SJSA1 (cell line): ENCODE results near the gene PRSS21. TPM values are rescaled to one million over a fixed set of nuclear protein-coding genes. Genes with fewer than 3 reads are reported as not detected.

Source experiments
- DNase-seq, 2 experiments: peaks; one replicate each; pipeline ENCODE4 v3.0.0-alpha.2; 2015 to 2020; ENCODE audit warnings: low spot score in 2 of 2, low read depth in 1 of 2
- H3K27ac ChIP-seq: fragments of 250-450 bp; sonication (Bioruptor Pico); 2 replicates; pipeline ENCODE4 v1.5.1; 2020; ENCODE audit warnings: mild to moderate bottlenecking, moderate library complexity
- H3K27me3 ChIP-seq: fragments of 250-450 bp; sonication (Bioruptor Pico); replicated peaks from 2 replicates; pipeline ENCODE4 v1.5.1; 2020; ENCODE audit warnings: mild to moderate bottlenecking, moderate library complexity
- H3K36me3 ChIP-seq: fragments of 250-450 bp; sonication (Bioruptor Pico); 2 replicates; pipeline ENCODE4 v1.5.1; 2020; ENCODE audit warnings: mild to moderate bottlenecking
- H3K4me1 ChIP-seq: fragments of 250-450 bp; sonication (Bioruptor Pico); replicated peaks from 2 replicates; pipeline ENCODE4 v1.6.1; 2021; ENCODE audit warnings: mild to moderate bottlenecking
- H3K4me3 ChIP-seq: fragments of 250-450 bp; sonication (Bioruptor Pico); 2 replicates; pipeline ENCODE4 v1.5.1; 2020; ENCODE audit warnings: mild to moderate bottlenecking
- H3K9me3 ChIP-seq: fragments of 250-450 bp; sonication (Bioruptor Pico); replicated peaks from 2 replicates; pipeline ENCODE4 v1.5.1; 2020; ENCODE audit warnings: mild to moderate bottlenecking
- total RNA-seq: library from RNA; depleted of rRNA; stranded (reverse); fragments of >200 nt; shearing (Covaris generic); gene quantifications from 2 replicates; pipeline ENCODE4 v1.2.3, GENCODE V29; 2014; rRNA removed

The PRSS21 gene, protein sequence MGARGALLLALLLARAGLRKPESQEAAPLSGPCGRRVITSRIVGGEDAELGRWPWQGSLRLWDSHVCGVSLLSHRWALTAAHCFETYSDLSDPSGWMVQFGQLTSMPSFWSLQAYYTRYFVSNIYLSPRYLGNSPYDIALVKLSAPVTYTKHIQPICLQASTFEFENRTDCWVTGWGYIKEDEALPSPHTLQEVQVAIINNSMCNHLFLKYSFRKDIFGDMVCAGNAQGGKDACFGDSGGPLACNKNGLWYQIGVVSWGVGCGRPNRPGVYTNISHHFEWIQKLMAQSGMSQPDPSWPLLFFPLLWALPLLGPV
- total RNA-seq, result not detected in 2 replicates

DNA sequence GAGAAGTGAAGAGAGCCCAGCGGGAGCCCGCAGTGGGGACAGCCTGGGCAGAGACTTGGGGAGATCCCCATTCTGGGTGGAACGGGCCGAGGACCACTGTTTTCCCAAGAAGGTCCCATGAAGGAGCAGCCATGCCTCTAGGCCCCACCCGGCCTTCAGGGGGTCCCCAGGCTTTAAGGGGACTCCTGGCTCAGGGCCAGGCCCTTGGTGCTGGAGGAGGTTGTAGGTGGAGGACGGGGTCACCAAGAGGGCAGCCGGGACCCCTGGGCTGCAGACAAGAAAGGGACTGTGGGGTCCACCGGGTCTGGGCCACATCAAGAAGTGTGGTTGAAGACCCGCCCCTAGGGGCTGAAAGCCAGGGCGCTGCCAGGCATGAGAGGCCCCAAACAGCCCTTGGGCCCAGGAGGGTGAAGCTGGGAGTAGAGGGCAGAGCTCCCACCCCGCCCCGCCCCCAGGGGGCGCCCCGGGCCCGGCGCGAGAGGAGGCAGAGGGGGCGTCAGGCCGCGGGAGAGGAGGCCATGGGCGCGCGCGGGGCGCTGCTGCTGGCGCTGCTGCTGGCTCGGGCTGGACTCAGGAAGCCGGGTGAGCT is at the start of gene PRSS21:
TSS of gene PRSS21 (plus strand) at position 487 of the 589 bp plus-strand sequence. CDS start at position 519, 32 bp downstream.
- Histone ChIP-seq H3K9me3 (no peaks in the 10 kb centered on the region), H3K27ac (no peak within 1 kb of the TSS), H3K4me3 (no peak within 1 kb of the TSS), H3K36me3 (no peaks in the 10 kb centered on the region), H3K27me3 (peaks cover 27% of the 10 kb centered on the region), H3K4me1 (no peaks in the 10 kb centered on the region)
- DNase-seq, result peak in 1 of 2 experiments; percentile 39

DNA sequence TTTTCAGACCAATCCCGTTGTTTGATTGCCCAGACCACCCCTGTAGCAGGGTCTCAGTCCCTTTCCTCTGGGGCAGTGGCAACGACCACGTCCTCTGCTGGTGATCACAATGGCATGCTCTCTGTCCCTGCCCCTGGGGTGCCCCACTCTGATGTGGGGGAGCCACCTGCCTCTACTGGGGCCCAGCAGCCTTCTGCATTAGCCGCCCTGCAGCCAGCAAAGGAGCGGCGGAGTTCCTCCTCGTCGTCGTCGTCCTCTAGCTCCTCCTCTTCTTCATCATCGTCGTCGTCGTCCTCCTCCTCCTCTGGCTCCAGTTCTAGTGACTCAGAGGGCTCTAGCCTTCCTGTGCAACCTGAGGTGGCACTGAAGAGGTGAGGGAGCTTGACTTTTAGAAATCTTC is 49.1 kb upstream of the PRSS21 start:
- Histone ChIP-seq H3K9me3 (no peaks in the 10 kb centered on the region), H3K36me3 (peaks cover 97% of the 10 kb centered on the region), H3K27me3 (no peaks in the 10 kb centered on the region), H3K4me1 (peaks cover 1% of the 10 kb centered on the region; the same call in 1 of the 2 replicates), H3K27ac (no peak overlapping the region), H3K4me3 (no peak overlapping the region)
- no peak for DNase-seq

DNA sequence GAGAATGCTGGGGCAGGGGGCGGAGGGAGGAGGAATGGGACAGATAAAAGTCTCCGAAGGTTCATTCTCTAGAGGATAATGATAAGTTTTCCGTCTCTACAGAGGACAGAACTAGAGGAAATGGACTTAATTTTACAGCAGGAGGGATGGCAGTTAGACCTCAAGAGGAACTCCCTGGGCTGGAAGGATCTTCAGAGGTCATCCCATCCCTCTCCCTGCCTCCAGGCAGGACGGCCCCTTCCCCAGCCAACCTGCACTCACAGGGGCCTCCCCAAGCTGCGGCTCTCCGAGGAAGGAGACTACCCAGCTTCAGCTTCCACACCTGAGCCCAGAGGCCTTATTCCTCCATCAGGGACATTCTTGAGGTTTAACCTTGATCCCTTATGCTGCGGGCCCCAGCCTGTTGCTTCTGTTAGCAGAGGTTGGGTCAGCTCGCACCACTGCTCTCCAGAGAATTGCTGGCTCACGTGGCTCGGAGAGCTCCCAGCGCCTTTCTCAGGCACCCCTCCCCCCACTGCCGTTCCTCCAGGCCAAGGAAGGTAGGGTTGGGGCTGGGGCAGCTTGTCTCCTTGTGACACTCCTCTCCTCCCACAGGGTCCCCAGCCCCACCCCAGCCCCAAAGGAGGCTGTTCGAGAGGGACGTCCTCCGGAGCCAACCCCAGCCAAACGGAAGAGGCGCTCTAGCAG is 48.5 kb upstream of the PRSS21 start:
- no peak overlapping the region for H3K4me3 ChIP-seq
- no peaks in the 10 kb centered on the region for H3K27me3 ChIP-seq
- no peak overlapping the region for H3K27ac ChIP-seq
- peaks cover 8% of the 10 kb centered on the region for H3K4me1 ChIP-seq
- DNase-seq, result no peak
- H3K36me3 ChIP-seq, result peaks cover 97% of the 10 kb centered on the region
- no peaks in the 10 kb centered on the region for H3K9me3 ChIP-seq

DNA sequence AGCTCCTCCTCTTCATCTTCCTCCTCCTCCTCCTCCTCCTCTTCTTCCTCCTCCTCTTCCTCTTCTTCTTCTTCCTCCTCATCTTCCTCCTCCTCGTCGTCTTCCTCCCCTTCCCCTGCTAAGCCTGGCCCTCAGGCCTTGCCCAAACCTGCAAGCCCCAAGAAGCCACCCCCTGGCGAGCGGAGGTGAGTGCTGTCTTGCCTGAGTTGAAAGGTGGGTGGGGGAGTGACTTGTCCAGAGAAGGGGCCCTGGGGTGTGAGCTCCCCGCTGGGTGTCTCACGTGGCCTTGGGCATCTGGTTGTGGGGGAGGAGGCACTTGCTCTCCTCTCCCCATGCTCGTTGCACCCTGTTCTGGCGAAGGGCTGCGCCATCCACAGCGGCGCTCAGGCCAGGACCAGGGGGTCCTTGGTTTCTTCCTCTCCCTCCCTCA is 47.9 kb upstream of the PRSS21 start:
- no peak overlapping the region for H3K27ac ChIP-seq
- no peaks in the 10 kb centered on the region for H3K9me3 ChIP-seq
- no peak overlapping the region for H3K4me3 ChIP-seq
- DNase-seq, result no peak
- peaks cover 9% of the 10 kb centered on the region for H3K4me1 ChIP-seq
- H3K36me3 ChIP-seq, result peaks cover 97% of the 10 kb centered on the region
- H3K27me3 ChIP-seq, result no peaks in the 10 kb centered on the region

DNA sequence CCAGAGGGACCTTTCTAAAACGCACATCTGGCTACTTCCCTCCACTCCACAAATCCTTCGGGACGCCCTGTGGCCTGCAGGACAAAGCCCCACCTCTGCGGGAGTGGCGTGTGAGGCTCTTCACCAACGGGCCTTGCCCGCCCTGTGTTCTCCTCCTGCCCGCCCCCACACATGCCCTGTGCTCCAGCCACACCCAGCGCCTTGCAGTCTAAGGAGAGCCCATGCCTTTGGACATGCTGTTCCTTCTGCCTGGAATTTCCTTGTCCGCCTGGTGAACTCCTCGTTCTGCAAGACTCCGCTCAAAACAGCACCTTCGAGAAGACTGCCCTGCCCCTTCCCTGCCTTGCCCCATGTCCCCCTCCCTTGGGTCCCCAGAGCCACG is 47.4 kb upstream of the PRSS21 start:
- H3K27me3 ChIP-seq, result no peaks in the 10 kb centered on the region
- no peak overlapping the region for H3K27ac ChIP-seq
- no peak overlapping the region for H3K4me3 ChIP-seq
- peaks cover 9% of the 10 kb centered on the region for H3K4me1 ChIP-seq
- DNase-seq, result no peak
- H3K36me3 ChIP-seq, result peaks cover 97% of the 10 kb centered on the region
- H3K9me3 ChIP-seq, result no peaks in the 10 kb centered on the region

DNA sequence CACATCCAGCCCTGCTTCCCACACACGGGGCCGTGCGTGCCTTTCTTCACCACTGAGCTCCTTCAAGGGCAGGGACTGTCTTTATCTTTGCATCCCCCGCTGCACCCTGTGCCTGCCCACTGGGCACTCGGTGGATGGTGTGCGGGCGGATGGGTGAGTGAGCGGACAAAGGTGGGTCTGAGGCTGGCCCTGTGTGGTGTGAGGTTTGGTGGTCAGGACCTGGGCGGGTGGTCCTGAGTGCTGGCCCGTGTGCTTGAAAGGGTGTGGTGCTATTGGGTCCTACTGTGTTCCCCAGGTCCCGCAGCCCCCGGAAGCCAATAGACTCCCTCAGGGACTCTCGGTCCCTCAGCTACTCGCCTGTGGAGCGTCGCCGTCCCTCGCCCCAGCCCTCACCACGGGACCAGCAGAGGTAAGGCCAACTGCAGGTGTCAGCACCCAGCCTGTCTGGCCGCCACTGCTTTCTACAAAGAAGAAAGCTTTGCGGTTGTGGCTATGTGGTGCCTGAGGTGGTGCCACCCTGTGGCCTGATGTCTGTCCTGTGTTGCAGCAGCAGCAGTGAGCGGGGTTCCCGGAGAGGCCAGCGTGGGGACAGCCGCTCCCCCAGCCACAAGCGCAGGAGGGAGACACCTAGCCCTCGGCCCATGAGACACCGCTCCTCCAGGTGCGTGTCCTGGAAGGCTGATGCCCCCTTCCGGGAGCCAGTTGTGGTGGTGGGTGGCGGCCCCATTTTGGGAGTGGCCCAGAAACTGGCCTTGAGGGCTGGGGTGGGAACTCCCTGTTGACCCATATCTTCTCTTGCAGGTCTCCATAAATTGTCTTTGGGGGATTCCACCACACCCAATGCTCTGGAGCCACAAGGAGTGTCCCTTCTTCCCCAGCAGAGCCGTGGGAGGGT is 46.7 kb upstream of the PRSS21 start:
- H3K9me3 ChIP-seq, result no peaks in the 10 kb centered on the region
- no peak overlapping the region for H3K27ac ChIP-seq
- peaks cover 9% of the 10 kb centered on the region for H3K4me1 ChIP-seq
- no peak overlapping the region for H3K4me3 ChIP-seq
- H3K27me3 ChIP-seq, result no peaks in the 10 kb centered on the region
- no peak for DNase-seq
- H3K36me3 ChIP-seq, result peaks cover 97% of the 10 kb centered on the region

DNA sequence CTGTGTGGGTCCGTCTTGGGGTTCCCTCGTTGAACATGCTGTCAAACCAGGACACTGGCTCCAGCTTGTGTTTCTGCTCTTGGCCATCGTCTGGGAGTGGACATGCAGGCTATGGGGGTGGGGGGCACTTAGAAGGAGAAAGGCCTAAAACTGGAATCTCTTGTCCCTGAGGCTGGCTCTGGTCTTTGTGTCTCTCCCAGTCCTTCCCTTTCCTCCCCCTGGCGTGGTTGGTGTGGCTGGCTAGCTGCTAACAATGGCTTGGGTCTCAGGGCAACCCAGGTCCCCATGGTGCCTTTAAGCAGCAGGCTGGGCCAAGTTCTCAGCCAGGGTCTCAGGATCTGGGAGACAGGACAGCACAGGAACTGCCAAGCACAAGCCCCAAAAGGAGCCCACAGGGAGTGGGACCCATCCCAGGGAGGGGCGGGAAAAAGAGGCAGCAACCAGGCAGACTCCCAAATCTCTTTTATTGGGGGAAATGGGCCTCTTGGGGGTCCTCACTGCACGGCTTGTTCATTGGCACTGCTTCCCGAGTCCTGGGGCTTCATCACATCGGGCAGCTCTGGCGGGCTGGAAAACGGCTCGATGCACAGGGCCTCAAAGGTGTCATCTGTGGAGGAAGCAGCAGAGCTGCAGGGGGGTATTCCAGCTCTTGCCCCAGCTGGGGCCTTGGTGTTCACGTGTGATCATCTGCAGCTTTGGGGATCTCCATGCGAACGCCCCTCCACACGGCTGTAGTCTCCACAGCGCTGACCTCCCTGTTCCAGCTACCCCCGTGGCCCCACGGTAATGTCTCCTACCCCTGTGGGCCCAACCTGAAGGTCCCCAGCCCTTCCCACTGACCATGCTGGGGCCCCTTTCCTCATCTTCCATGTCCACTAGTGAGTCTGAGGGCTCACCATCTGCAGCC is 45.3 kb upstream of the PRSS21 start:
- H3K36me3 ChIP-seq, result peaks cover 96% of the 10 kb centered on the region
- H3K27ac ChIP-seq, result no peak overlapping the region
- peaks cover 20% of the 10 kb centered on the region for H3K4me1 ChIP-seq
- H3K9me3 ChIP-seq, result 0 out of 2 replicates have a peak, but pooled peaks cover 1% of the 10 kb centered on the region
- no peak for DNase-seq
- no peaks in the 10 kb centered on the region for H3K27me3 ChIP-seq
- H3K4me3 ChIP-seq, result no peak overlapping the region

DNA sequence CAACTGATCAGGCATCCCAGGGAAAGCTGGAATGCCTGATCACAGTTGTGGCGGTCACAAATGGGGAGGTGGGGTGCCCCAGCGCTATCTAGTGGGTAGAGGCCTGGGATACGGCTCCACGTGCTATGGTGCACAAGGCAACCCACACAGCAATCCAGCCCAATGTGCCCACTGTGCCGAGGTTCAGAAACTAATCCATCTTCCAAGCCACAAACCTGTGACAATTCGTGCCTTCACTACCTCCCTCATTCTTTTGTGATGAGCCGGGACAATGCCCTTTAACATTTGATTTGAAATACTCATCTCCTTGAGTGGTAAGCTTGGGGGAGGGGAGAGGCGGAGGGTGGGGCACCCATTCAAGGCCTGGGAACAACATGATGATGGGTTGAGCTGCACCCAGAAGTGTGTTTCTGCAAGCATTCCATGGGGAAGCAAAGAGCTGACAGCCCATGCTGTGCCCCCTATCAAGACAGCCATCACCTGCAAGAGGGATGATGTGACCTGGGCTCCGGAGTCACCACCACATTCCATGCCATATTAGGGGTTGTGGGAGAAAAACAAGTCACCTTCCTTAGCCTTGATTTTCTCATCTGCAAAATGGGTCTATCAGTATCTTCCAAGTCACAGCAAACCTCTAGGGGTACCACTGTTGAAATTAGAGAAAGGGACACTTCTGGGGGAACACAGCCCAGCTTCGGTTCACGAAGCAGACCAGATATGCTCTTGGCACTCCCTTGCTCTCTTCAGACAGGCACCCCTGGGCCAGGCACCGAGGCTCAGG is 43.7 kb upstream of the PRSS21 start:
- 0 out of 2 replicates have a peak, but pooled peaks cover 2% of the 10 kb centered on the region for H3K9me3 ChIP-seq
- no peak for DNase-seq
- no peak overlapping the region for H3K4me3 ChIP-seq
- no peaks in the 10 kb centered on the region for H3K27me3 ChIP-seq
- H3K36me3 ChIP-seq, result peaks cover 89% of the 10 kb centered on the region
- no peak overlapping the region; the same call in 1 of the 2 replicates for H3K27ac ChIP-seq
- H3K4me1 ChIP-seq, result peaks cover 22% of the 10 kb centered on the region

DNA sequence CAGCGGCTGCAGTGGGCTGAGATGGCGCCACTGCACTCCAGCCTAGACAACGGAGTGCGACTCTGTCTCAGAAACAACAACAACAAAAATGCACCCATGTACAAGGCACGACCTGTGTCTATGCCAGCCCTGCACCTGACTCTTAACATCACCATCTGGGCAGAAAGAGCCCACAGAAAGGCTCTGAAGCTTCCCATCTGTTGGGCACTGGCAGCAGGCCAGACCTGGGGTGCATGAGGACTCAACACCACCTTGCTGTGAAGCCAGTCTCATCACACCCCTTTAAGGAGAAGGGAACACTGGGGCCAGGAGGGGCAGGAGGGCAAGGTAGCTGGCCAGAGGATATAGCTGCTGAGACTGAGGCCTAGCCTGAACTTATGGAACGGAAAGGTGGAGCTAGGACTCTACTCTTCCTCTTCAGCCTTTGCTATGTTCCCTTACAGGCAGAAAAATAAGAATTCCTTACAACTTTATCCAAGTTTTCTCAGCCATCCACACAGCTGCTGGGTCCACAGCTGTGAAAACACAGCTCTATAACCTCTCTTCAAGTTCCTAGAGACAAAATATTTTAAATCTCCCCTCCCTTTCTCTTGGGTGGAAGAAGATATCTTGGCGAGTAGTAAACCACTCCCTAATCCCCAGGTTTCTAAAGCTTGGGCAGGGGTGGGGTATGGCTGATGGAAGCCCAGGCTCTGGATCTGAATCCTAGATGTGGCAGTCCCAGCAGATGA is 42.7 kb upstream of the PRSS21 start:
- 0 out of 2 replicates have a peak, but pooled peaks cover 2% of the 10 kb centered on the region for H3K9me3 ChIP-seq
- peaks cover 25% of the 10 kb centered on the region for H3K4me1 ChIP-seq
- no peak for DNase-seq
- no peak overlapping the region for H3K27ac ChIP-seq
- peaks cover 79% of the 10 kb centered on the region for H3K36me3 ChIP-seq
- H3K27me3 ChIP-seq, result no peaks in the 10 kb centered on the region
- no peak overlapping the region for H3K4me3 ChIP-seq

DNA sequence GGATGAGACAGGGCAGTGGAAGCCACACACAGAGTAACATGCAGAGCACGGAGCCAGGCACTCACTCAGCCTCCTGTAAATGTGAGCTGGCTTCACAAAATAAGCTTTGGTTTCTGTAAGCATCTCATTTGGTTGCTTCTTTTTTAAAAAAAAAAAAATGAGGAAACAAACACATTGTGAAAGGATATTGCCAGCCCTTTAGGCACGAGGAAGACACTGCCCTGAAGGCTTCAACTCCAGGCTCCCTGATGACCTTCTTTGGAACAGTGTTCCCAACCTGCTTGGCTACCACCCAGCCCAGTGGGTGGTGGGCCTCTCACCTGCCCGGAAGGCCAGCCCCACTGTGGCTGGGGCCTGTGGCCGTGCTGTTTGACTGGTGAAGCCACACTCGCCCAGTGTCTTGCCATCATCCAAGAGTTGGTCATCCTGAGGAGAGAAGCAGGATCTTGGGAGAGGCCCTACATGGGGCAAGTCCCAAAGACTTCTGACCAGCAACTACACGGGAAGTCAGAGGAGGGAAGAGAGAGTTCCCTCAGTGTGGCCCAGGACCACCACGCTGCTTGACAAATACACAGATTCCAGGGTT is 41.8 kb upstream of the PRSS21 start:
- H3K4me1 ChIP-seq, result peaks cover 25% of the 10 kb centered on the region
- no peak for DNase-seq
- H3K27me3 ChIP-seq, result no peaks in the 10 kb centered on the region
- peaks cover 70% of the 10 kb centered on the region for H3K36me3 ChIP-seq
- 0 out of 2 replicates have a peak, but pooled peaks cover 2% of the 10 kb centered on the region for H3K9me3 ChIP-seq
- H3K27ac ChIP-seq, result no peak overlapping the region
- no peak overlapping the region for H3K4me3 ChIP-seq

DNA sequence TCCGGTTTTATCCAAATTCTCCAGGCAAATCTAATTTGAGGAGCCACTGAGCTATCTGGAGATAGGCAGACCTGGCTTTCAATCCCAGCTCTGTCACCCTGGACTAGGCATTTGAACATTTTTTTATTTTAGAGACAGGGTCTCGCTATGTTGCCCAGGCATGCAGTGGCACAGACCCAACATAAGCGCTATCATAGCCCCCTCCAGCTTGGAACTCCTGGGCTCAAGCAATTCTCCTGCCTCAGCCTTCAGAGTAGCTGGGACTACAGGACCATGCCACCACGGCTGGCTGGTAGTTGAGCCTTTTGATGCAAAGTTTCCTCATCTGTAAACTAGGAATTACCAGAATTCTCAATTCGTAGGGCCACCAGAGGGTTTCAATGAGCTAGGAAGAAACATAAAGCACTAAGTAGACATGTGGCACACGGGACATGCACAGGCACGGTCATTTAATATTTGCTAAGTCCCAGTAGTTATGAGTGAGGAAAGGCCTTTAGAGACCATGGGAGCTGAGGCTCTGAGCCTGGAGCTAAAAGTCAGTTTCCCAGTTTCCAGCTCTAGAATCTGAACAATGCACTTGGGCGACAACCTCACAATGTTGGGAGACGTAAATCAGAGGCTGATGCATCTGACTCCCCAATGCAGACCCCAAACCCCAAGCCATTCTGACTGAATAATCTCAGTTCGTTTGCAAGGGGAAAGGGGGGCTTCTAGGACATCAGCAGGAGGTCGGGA is 41.1 kb upstream of the PRSS21 start:
- H3K4me1 ChIP-seq, result peaks cover 25% of the 10 kb centered on the region
- H3K4me3 ChIP-seq, result peak overlapping the region; percentile 100
- H3K9me3 ChIP-seq, result 0 out of 2 replicates have a peak, but pooled peaks cover 2% of the 10 kb centered on the region
- no peak overlapping the region for H3K27ac ChIP-seq
- H3K27me3 ChIP-seq, result no peaks in the 10 kb centered on the region
- DNase-seq, result no peak
- H3K36me3 ChIP-seq, result peaks cover 65% of the 10 kb centered on the region
